Measurements from ENCODE around the gene GRIA1.

Gene GRIA1

DNA sequence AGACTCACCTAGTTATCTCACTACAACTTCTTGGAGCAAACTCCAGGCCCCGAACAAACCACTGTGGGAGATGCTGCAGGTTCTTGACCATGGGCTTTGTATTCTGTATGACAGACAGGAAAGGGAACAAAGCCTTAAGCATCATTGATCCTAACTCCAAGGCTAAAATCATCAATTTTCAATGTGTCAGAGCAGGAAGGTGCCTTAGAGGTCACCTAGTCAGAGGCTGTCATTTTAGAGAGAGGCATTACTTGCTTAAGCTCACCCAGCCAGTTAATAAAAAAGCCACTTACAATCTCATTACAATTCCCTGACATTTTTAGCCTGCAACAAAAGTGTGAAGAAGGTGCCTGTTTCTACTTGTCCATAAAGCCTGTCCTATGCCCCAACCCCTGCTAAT lies 275.5 kb downstream of the GRIA1 start:
- no peak for DNase-seq (ENCODE audit: extremely low read depth, low read depth)
- TF ChIP-seq, protein P1, sequence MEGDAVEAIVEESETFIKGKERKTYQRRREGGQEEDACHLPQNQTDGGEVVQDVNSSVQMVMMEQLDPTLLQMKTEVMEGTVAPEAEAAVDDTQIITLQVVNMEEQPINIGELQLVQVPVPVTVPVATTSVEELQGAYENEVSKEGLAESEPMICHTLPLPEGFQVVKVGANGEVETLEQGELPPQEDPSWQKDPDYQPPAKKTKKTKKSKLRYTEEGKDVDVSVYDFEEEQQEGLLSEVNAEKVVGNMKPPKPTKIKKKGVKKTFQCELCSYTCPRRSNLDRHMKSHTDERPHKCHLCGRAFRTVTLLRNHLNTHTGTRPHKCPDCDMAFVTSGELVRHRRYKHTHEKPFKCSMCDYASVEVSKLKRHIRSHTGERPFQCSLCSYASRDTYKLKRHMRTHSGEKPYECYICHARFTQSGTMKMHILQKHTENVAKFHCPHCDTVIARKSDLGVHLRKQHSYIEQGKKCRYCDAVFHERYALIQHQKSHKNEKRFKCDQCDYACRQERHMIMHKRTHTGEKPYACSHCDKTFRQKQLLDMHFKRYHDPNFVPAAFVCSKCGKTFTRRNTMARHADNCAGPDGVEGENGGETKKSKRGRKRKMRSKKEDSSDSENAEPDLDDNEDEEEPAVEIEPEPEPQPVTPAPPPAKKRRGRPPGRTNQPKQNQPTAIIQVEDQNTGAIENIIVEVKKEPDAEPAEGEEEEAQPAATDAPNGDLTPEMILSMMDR (IDR thresholded peaks at IDR 0.05; ENCODE audit: low read depth, low read length), result no peak

DNA sequence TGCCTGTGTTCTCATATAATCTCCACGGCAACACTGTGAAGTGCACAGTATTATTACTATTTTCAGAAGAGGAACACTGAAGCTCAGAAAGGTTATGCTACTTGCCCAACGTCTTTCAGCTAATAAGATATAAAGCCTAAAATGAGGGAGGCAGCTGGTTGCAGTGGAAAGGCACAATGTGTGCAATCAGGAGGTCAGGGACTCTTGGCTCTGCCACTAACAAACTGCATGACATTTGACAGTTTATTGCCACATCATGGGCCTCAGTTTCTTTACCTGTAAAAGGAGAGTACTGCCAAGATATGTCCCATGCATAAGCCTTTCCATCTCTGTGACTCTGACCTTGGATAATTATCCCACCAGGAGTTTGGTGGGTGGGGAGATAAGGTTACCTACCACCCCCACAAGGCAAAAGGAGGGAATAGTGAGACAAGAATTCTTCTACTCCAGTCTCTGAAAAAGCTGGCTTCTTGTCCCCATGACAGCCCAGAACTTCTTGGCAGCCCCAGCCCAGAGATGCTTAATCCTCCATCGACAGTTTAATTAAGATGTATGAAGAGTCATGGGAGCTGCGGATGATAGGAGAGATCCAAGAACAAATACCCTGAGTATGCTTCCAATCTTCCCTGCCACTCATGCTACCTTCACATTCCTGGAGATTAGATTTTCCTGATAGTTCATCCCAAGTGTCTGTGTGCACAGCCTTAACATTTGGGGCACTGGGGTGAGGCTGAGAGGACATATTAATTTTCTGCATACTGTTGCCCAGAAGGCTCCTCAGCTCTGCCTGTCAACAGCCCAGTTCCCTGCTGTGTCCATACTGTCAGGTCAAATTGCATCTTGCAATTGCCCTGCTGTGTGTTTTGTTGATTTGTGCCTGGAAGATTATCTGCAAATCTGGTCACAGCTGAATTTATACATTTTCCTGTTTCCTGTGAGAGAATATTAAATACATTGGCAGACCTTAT lies 277.0 kb downstream of the GRIA1 start:
- TF ChIP-seq, protein P1 (IDR thresholded peaks at IDR 0.05; ENCODE audit: low read depth, low read length), result no peak
- no peak for DNase-seq (ENCODE audit: extremely low read depth, low read depth)

DNA sequence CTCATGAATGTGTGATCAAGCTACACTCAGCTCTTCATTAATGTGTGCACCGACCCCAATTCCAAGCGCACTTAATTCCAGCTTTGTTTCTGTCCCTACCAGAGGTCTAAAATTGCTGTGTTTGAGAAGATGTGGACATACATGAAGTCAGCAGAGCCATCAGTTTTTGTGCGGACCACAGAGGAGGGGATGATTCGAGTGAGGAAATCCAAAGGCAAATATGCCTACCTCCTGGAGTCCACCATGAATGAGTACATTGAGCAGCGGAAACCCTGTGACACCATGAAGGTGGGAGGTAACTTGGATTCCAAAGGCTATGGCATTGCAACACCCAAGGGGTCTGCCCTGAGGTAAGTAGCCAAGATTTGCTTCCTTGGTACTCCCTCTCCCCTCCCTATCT lies 279.6 kb downstream of the GRIA1 start:
- TF ChIP-seq, protein P1 (IDR thresholded peaks at IDR 0.05; ENCODE audit: low read depth, low read length), result no peak
- DNase-seq (ENCODE audit: extremely low read depth, low read depth), result no peak

DNA sequence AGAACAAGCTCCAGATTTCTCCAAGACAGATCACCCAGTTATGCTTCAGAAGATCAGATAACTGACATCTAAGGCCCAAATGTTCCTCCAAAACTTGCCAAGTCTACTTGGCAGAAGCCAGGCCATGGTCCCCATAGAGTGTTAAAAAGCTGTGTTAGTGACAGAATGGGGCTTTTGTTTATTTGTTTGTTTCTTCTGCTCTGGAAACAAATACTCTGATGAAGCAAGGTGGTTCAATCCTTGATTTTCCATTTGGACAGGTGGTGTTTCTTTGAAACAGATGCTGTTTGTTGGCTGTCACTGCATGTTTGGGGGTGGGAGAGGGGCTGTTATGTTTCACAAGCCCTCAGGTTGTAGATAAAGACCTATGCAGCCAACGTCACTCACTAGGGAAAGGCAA lies 284.2 kb downstream of the GRIA1 start:
- TF ChIP-seq, protein P1 (IDR thresholded peaks at IDR 0.05; ENCODE audit: low read depth, low read length), result no peak
- DNase-seq (ENCODE audit: extremely low read depth, low read depth), result no peak

DNA sequence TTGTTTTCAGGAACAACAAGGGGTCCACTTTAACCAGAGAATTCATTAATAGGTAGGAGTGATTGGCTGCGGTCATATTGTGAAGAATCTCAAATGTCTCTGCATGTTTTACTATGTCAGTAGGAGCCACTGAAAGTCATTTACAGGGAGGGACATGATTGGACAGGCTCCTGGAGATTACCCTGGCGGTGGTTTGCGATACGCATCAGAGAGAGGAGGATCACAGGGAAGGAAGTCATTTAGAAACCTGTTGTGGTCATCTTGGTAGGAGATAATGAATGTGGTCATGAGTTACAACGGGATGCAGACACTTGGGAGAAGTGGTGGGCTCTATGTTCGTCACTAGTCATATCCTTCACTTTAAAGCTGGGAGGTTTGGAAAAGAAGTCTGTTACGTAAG lies 285.5 kb downstream of the GRIA1 start:
- TF ChIP-seq, protein P1 (IDR thresholded peaks at IDR 0.05; ENCODE audit: low read depth, low read length), result no peak
- DNase-seq (ENCODE audit: extremely low read depth, low read depth), result no peak

DNA sequence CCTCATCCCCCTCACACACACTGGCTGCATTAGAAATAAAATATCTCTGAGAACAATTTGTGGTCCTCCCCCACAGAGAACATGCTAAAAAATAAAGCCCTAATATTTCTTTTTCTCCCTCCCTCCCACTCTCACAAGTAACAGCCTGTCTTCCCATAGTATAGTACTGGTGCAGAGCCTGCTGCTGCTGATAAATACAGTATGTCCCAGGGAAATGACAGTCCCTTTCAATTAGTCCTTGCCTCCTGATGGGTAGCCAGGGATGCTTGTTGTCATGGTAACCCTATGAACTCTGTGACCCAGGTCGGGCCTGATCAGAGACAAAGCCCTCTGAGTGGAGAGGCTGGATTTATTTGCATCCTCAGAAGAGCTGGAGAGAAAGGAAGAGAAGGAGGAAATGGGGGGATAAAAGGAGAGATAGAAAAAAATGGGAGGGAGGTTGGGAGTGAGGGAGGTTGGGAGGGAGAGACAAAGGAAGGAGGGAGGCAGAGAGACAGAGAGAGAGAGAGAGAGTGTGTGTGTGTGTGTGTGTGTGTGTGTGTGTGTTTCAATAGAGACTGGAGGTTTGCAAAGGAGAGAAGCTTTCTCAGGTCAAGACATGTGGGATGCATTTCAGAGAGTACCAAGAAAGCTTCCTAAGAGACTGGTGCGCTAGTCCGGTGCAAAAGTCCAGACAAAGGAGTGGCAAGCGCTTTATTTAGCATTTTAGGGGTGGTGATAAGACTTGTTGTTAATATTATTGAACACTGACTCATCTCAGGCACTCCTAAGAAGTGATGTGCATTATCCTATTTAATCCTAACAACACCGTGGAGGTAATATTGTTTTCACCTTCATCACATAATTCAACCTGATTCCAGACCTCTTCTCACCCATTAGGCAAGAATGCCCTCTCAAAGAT lies 287.5 kb downstream of the GRIA1 start:
- DNase-seq (ENCODE audit: extremely low read depth, low read depth), result no peak
- TF ChIP-seq, protein P1 (IDR thresholded peaks at IDR 0.05; ENCODE audit: low read depth, low read length), result no peak
